HepG2 (cell line): Measurements from ENCODE around the gene MCOLN3. TPM values are rescaled to one million over a fixed set of nuclear protein-coding genes. Genes with fewer than 3 reads are reported as not detected.

Experiments used
- ATAC-seq: fragments of 200-7000 bp; cut with Tn5 transposase; 3 replicates; pipeline ENCODE4 v1.9.1; 2020; ENCODE audit warnings: mild to moderate bottlenecking, moderate library complexity
- BruUV-seq: library from RNA; stranded (reverse); fragments of 400-500 nt; replicated peaks from 2 replicates; lab custom pipeline; 2021; lab: Mats Ljungman, UMichigan
- CTCF ChIA-PET: fragments of 300-600 bp; formaldehyde crosslinking; extraction: SDS; loops from one replicate; lab custom pipeline; 2021; ENCODE audit warnings: low total read pairs, inconsistent platforms, low intra/inter-chr PET ratio; lab: Yijun Ruan, JAX
- POLR2A ChIA-PET: fragments of 350-600 bp; sonication (Branson Sonifier 250); formaldehyde crosslinking; loops from one replicate; lab custom pipeline; 2020; ENCODE audit warnings: antibody characterized with exemption, inconsistent platforms; lab: Yijun Ruan, JAX
- DNase-seq: peaks from one replicate; pipeline ENCODE4 v3.0.0-alpha.2; 2015; ENCODE audit warnings: low spot score
- FAIRE-seq: peaks from 3 replicates; lab custom pipeline; 2011; peaks lifted over from hg19 to GRCh38; lab: Jason Lieb, UNC
- H2AFZ ChIP-seq: one replicate; pipeline ENCODE4 v1.6.1; 2011; ENCODE audit warnings: low read length, inconsistent platforms
- H3K27ac ChIP-seq: fragments of 300-600 bp; 3 replicates; pipeline ENCODE4 v1.8.0; 2011; ENCODE audit warnings: mixed run types, mild to moderate bottlenecking, mixed read lengths, low read length, inconsistent platforms; ENCODE audit not compliant: insufficient read depth; ENCODE audit errors: extremely low read length
- H3K27me3 ChIP-seq, 2 experiments: fragments of 200-600 bp in 1 of 2; 2 replicates in 1 of 2; 3 replicates in 1 of 2; pipeline versions ENCODE4 v1.6.0 to v1.8.0; 2011; ENCODE audit warnings: low read length in 2 of 2, mild to moderate bottlenecking in 2 of 2, moderate library complexity in 2 of 2, inconsistent platforms in 1 of 2; ENCODE audit not compliant: insufficient read depth in 2 of 2, control insufficient read depth in 1 of 2
- H3K36me3 ChIP-seq, 2 experiments: fragments of 200-600 bp in 1 of 2; replicated peaks in 1 of 2; 2 replicates in 1 of 2; 3 replicates in 1 of 2; pipeline versions ENCODE4 v1.5.1 to v1.8.0; 2011; ENCODE audit warnings: low read length in 2 of 2, inconsistent platforms in 1 of 2; ENCODE audit not compliant: insufficient read depth in 2 of 2, control insufficient read depth in 1 of 2
- H3K4me1 ChIP-seq: 2 replicates; pipeline ENCODE4 v1.5.1; 2012; ENCODE audit warnings: low read length, inconsistent platforms; ENCODE audit not compliant: insufficient read depth
- H3K4me2 ChIP-seq: 2 replicates; pipeline ENCODE4 v1.6.0; 2011; ENCODE audit warnings: low read depth, low read length, inconsistent platforms
- H3K4me3 ChIP-seq, 3 experiments: fragments of 200-600 bp in 1 of 3; sonication (generic), shearing (Covaris generic) in 1 of 3; replicated peaks in 1 of 3; 2 replicates each; pipeline ENCODE4 v1.5.1; 2011 to 2016; ENCODE audit warnings: low read length in 3 of 3, inconsistent platforms in 2 of 3, low read depth in 2 of 3, mild to moderate bottlenecking in 2 of 3, control low read depth in 1 of 3, mixed read lengths in 1 of 3; ENCODE audit not compliant: insufficient read depth in 1 of 3
- H3K79me2 ChIP-seq: one replicate; pipeline ENCODE4 v1.6.1; 2011; ENCODE audit warnings: low read length, inconsistent platforms; ENCODE audit not compliant: insufficient read depth
- H3K9ac ChIP-seq: 2 replicates; pipeline ENCODE4 v1.6.0; 2011; ENCODE audit warnings: mild to moderate bottlenecking, low read depth, low read length, inconsistent platforms; ENCODE audit not compliant: insufficient read depth
- H3K9me3 ChIP-seq: 2 replicates; pipeline ENCODE4 v1.5.1; 2012; ENCODE audit warnings: mild to moderate bottlenecking, low read length
- H4K20me1 ChIP-seq: 2 replicates; pipeline ENCODE4 v1.6.0; 2011; ENCODE audit warnings: inconsistent platforms, mild to moderate bottlenecking, low read length, moderate library complexity; ENCODE audit not compliant: insufficient read depth
- ELF4 ChIP-seq: sonication (generic); formaldehyde crosslinking; IDR thresholded peaks from 2 replicates; pipeline ENCODE4 v1.5.0; 2020; ENCODE audit warnings: missing genetic modification reagents, mild to moderate bottlenecking, moderate library complexity, borderline replicate concordance
- IKZF4 ChIP-seq: sonication (generic); formaldehyde crosslinking; IDR thresholded peaks from 2 replicates; pipeline ENCODE4 v1.5.1; 2020; ENCODE audit warnings: borderline replicate concordance, mild to moderate bottlenecking, low read depth, missing genetic modification reagents; ENCODE audit errors: not compliant biosample characterization
- MAFF ChIP-seq: IDR thresholded peaks from 2 replicates; pipeline ENCODE4 v1.6.1; 2011; ENCODE audit warnings: low read depth, low read length, improper control_type of control experiment
- MATR3 ChIP-seq: sonication (generic); formaldehyde crosslinking; IDR thresholded peaks from 2 replicates; pipeline ENCODE4 v1.4.0; 2020; ENCODE audit warnings: missing genetic modification reagents
- MYPOP ChIP-seq: sonication (generic); formaldehyde crosslinking; IDR thresholded peaks from 2 replicates; pipeline ENCODE4 v1.8.1; 2023; ENCODE audit warnings: mild to moderate bottlenecking, moderate library complexity, missing genetic modification reagents
- NFAT5 ChIP-seq: sonication (generic); formaldehyde crosslinking; IDR thresholded peaks from 2 replicates; pipeline ENCODE4 v1.4.0; 2020; ENCODE audit warnings: missing genetic modification reagents
- RAD51 ChIP-seq: fragments of 450-650 bp; IDR thresholded peaks from 2 replicates; pipeline ENCODE4 v1.6.1; 2016; ENCODE audit warnings: borderline replicate concordance
- SIX1 ChIP-seq: sonication (generic); formaldehyde crosslinking; IDR thresholded peaks from 2 replicates; pipeline ENCODE4 v1.4.0; 2020; ENCODE audit warnings: missing genetic modification reagents, borderline replicate concordance
- ZBTB44 ChIP-seq: sonication (generic); formaldehyde crosslinking; IDR thresholded peaks from 2 replicates; pipeline ENCODE4 v1.4.0; 2020; ENCODE audit warnings: missing genetic modification reagents
- ZC3H4 ChIP-seq: sonication (generic); formaldehyde crosslinking; IDR thresholded peaks from 2 replicates; pipeline ENCODE4 v1.4.0; 2020; ENCODE audit warnings: missing genetic modification reagents, borderline replicate concordance
- ZNF605 ChIP-seq: sonication (generic); formaldehyde crosslinking; IDR thresholded peaks from 2 replicates; pipeline ENCODE4 v1.8.0; 2022; ENCODE audit warnings: mild to moderate bottlenecking, missing genetic modification reagents
- ZNF782 ChIP-seq: sonication (generic); formaldehyde crosslinking; IDR thresholded peaks from 2 replicates; pipeline ENCODE4 v1.4.0; 2020; ENCODE audit warnings: missing genetic modification reagents, mild to moderate bottlenecking, borderline replicate concordance
- in situ Hi-C: cut with HindIII; loops from 2 replicates; pipeline ENCODE4 v1.10.0; 2017; ENCODE audit warnings: low pct_unique_long_range_greater_than_20kb; ENCODE audit not compliant: extremely low pct_ligation_motif_present
- intact Hi-C: fragments of 100-400 bp; cut with micrococcal nuclease; formaldehyde crosslinking; loops from one replicate; pipeline ENCODE4 v1.10.0; 2022; ENCODE audit not compliant: unreplicated experiment
- polyA plus RNA-seq, 8 experiments: library from polyadenylated mRNA; depleted of rRNA in 3 of 8; stranded (reverse) in 7 of 8; unstranded in 1 of 8; fragments of >200 nt; fragmentation: Illumina TruSeq in 4 of 8; extraction: Trizol in 4 of 8; gene quantifications; 2 replicates each; pipeline versions ENCODE4 v1.2.1 to v1.2.3, GENCODE V29; 2011 to 2016; ENCODE audit warnings: low read depth in 4 of 8, missing spikeins in 1 of 8, mixed read lengths in 1 of 8; ENCODE audit not compliant: insufficient read depth in 1 of 8
- total RNA-seq, 5 experiments: library from RNA; depleted of rRNA; stranded (reverse); fragments of >200 nt; fragmentation: Illumina TruSeq; extraction: Trizol; gene quantifications; 2 replicates each; pipeline ENCODE4 v1.2.3, GENCODE V29; 2016; ENCODE audit warnings: low read depth in 1 of 5

The MCOLN3 gene
- total and polyA plus RNA-seq, 2 of the 13 experiments (the other 11 are each of a cell fraction or from before 2014, with no cell fraction given): 0.04 TPM

- H3K9me3 ChIP-seq: no peaks in the 10 kb centered on the region
- H2AFZ ChIP-seq: no peak overlapping the region
- no peak for DNase-seq
- no TSS peak for BruUV-seq
- TF ChIP-seq ZC3H4 (CRISPR knock-in tag): no peak
- no peak for TF ChIP-seq ELF4 (CRISPR knock-in tag)
- no peak for TF ChIP-seq SIX1 (CRISPR knock-in tag)
- TF ChIP-seq MAFF: no peak
- no peak for TF ChIP-seq ZNF782 (CRISPR knock-in tag)
- no peak for TF ChIP-seq IKZF4 (CRISPR knock-in tag)
- TF ChIP-seq MYPOP (CRISPR knock-in tag): no peak
- TF ChIP-seq RAD51: no peak
- TF ChIP-seq ZNF605 (CRISPR knock-in tag): no peak
- no peak for TF ChIP-seq NFAT5
- TF ChIP-seq ZBTB44: no peak
- TF ChIP-seq MATR3 (CRISPR knock-in tag): no peak
- no peaks in the 10 kb centered on the region for H3K36me3 ChIP-seq
- no peak for ATAC-seq
- H3K4me2 ChIP-seq: no peak overlapping the region
- H3K9ac ChIP-seq: no peak overlapping the region
- ChIA-PET CTCF (no interaction called here), POLR2A (no interaction called here)
- H4K20me1 ChIP-seq: no peaks in the 10 kb centered on the region
- in situ Hi-C loops (no loop called here), intact Hi-C loops (no loop called here)
- H3K79me2 ChIP-seq: no peaks in the 10 kb centered on the region
- FAIRE-seq: no peak
- H3K4me3 ChIP-seq: no peak overlapping the region
- no peaks in the 10 kb centered on the region for H3K27me3 ChIP-seq
- H3K4me1 ChIP-seq: no peaks in the 10 kb centered on the region
- no peak overlapping the region for H3K27ac ChIP-seq
Measured at GRCh38 chr1:84985365-84985764, 62.9 kb downstream of the MCOLN3 start.
